Stomach (tissue), 4 donors: ENCODE measurements around the gene SLC6A11.

Source experiments
- CTCF ChIP-seq, 7 experiments: fragments of 450-650 bp in 4 of 7; fragments of 200-600 bp in 3 of 7; sonication (generic) in 3 of 7; IDR thresholded peaks; one replicate each; pipeline ENCODE4 v1.5.1; 2016 to 2019; ENCODE audit warnings: antibody characterized with exemption in 7 of 7, control low read depth in 2 of 7, mild to moderate bottlenecking in 1 of 7
- EP300 ChIP-seq: sonication (generic); formaldehyde crosslinking; IDR thresholded peaks from one replicate; pipeline ENCODE4 v1.6.1; 2017; ENCODE audit warnings: antibody characterized with exemption
- POLR2A ChIP-seq, 4 donors: fragments of 450-650 bp; IDR thresholded peaks; one replicate each; pipeline ENCODE4 v1.6.1; 2016; ENCODE audit warnings: antibody characterized with exemption in 4 of 4, control low read depth in 2 of 4, mild to moderate bottlenecking in 1 of 4, moderate library complexity in 1 of 4
- POLR2AphosphoS5 ChIP-seq, 3 donors: sonication (generic); formaldehyde crosslinking; IDR thresholded peaks; one replicate each; pipeline ENCODE4 v1.6.1; 2016; ENCODE audit warnings: antibody characterized with exemption in 3 of 3

- TF ChIP-seq CTCF (IDR thresholded peaks at IDR 0.05) (no peak), EP300 (no peak), POLR2AphosphoS5 (IDR thresholded peaks at IDR 0.05) (no peak), POLR2A (IDR thresholded peaks at IDR 0.05) (no peak)
Measured at GRCh38 chr3:10926256-10926810, 110.3 kb downstream of the SLC6A11 start.
